ENCODE results near the gene SLC27A4.

Gene SLC27A4

DNA sequence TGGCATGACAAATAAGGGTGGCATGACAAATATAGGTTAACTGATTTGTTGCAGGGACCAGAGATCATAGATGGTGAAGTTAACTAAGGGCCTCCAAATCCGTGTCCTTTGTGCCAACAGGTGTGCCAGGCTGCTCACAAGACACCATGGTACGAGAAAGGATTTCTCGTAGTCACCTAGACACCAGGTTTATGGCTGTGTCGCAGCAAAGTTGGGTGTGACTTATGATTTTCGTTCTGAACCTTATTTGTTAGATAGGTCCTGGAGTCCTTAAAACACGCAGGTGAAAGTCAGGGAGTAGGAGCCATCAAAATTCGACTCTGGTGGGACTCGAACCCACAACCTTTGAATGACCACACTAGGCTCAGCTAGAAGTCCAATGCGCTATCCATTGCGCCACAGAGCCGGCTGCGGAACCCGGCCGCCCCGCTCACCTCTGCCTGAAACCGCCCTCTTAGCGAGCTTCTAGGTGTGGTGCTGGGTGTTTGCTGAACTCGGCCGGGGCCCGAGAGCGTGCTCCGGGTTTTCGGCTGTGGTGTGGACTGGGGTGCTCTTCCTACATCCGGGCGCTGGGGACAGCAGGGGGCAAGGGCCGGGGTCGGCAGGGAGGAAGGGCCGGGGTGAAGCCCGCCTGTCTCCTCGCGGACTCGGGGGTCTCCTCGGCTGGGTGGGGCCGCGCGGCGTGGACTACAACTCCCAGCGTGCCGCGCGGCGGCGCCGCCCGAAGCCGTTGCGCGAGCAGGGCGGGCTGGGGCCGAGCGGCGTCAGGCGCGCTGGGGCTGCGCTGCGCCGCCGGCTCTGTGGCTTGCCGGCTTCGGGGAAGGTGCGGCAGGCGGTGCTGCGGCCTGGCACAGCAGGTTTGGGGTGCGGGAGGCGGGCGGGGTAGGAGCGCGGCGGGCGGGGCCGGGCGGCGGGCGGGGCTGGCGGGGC, at the start of gene SLC27A4:
SLC27A4 (plus strand) TSS at position 767 of the 930 bp plus-strand sequence. CDS start 2,606 bp downstream, outside the sequence.
- peak; percentile 60 to 67 for DNase-seq (ENCODE audit: low read depth in 1 of 2, low spot score in 1 of 2)

DNA sequence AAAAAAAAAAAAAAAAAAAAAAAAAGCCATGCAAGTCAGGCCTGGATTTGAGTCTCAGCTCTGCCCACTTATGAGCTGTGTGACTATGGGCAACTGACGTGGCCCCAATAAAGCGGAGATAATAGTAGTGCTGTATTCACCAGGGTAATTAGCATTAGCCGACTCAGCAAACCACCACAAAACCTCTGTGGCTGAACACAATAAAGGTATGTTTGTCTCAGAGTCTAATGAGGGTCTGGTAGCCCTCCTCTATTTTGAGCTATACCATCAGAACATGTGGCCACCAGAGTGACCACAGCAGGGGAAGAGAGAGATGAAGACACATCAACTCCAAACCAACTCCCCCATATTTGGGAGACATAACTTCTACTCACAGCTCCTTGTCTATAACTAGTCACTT, 48.3 kb upstream of the SLC27A4 start:
- no peak for DNase-seq (ENCODE audit: low read depth in 1 of 2, low spot score in 1 of 2)

GRCh38 chr9:128293091-128293490, 47.2 kb upstream of the SLC27A4 start:
- no peak for DNase-seq (ENCODE audit: low read depth in 1 of 2, low spot score in 1 of 2)

GRCh38 chr9:128294142-128294541, 46.2 kb upstream of the SLC27A4 start:
- DNase-seq (ENCODE audit: low read depth in 1 of 2, low spot score in 1 of 2), result no peak

DNA sequence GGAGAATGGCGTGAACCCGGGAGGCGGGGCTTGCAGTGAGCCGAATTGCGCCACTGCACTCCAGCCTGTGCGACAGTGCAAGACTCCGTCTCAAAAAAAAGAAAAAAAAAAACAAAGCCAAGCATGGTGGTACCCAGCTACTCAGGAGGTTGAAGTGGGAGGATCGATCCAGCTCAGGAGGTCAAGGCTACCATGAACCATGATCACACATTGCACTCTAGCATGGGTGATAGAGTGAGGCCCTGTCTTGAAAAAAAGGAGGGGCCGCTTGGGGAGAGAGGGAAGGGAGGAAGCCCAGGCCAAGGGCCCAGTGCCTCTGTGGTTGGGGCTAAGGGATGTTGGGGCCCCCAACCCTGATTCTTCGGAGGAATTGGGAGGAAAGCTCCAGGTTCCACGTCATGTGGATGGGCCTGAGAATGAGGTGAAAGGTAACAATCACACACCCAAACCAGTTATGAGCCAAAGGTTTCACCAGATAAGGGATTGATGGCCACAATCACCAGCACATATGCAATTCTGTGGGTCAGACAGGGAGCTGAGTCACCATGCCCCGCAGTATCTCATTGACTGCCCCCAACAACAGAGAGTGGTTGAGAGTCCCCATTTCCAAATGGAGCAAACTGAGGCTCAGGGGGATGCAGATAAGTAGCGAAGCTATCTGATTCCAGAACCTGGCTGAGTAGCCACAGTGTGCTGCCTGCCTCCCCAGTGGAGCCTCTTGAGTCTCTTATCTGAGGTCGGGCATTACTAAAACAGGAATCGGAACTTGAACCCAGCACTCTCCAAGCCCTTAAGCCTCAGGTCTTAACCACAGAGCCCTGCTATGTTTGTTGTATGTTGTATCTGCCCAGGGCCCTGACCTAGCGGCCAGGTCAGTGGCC, 43.7 kb upstream of the SLC27A4 start:
- no peak for DNase-seq (ENCODE audit: low read depth in 1 of 2, low spot score in 1 of 2)

DNA sequence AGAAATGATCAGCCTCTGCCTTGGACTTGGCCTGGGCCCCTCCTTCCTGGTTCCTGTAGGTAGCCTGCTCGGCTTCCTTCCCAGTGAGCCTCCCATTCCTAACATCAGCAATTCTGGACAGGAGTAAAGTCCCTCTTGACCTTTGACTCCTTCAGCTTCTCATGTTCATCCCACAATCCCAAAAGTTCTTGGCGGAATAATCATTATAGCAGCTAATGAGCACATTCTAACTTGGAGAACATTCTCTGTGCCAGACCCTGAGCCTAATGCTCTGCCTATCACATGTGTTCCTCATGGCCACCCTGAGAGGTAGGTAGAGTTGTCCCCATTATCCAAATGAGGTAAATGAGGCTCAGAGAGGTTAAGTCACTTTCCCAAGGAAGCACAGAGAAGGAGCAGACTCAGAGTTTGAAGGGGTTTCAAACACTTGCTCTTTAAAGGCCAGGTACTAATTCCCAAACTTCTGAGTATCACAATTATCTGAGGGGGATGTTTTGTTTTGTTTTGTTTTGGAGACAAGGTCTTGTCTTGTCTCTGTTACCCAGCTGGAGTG, 43.0 kb upstream of the SLC27A4 start:
- DNase-seq (ENCODE audit: low read depth in 1 of 2, low spot score in 1 of 2), result no peak

- no peak for DNase-seq (ENCODE audit: low read depth in 1 of 2, low spot score in 1 of 2)
Observed at GRCh38 chr9:128298535-128299482, 41.5 kb upstream of the SLC27A4 start.

GRCh38 chr9:128304136-128304970, 36.0 kb upstream of the SLC27A4 start:
- DNase-seq (ENCODE audit: low read depth in 1 of 2, low spot score in 1 of 2), result no peak

DNA sequence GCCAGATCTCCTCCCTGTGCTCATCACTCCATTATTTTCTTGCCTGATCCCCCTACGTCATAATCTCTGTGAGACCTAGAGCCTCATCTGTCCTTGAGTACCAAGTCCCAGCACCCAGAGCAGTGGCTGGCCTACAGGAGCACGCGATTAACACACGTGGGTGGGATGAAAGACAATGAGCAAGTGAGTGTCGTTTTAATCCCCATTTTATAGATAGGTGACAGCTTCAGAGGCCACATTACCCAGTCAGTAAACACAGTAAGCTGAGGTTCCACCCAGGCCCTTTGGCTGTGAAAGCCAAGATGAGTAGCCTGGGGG, 35.4 kb upstream of the SLC27A4 start:
- DNase-seq (ENCODE audit: low read depth in 1 of 2, low spot score in 1 of 2), result no peak

GRCh38 chr9:128309551-128309950, 30.8 kb upstream of the SLC27A4 start:
- no peak for DNase-seq (ENCODE audit: low read depth in 1 of 2, low spot score in 1 of 2)

GRCh38 chr9:128310461-128310860, 29.9 kb upstream of the SLC27A4 start:
- no peak for DNase-seq (ENCODE audit: low read depth in 1 of 2, low spot score in 1 of 2)

DNA sequence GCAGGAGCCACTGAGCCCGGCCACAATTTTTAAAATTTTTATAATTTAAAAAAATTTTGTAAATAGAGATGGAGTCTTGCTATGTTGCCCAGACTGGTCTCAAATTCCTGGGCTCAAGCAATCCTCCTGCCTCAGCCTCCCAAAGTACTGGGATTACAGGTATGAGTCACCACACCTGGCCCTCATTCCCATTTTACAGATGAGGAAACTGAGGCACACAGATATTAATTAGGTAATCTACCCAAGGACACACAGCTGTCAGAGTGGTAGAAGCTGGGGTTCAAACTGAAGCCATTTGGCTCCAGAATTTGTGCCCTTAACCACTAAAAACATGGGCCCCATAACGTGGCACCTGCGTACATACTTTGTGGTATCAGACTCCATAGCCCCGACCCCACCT, 25.6 kb upstream of the SLC27A4 start:
- no peak for DNase-seq (ENCODE audit: low read depth in 1 of 2, low spot score in 1 of 2)

GRCh38 chr9:128316421-128316820, 23.9 kb upstream of the SLC27A4 start:
- no peak for DNase-seq (ENCODE audit: low read depth in 1 of 2, low spot score in 1 of 2)

DNA sequence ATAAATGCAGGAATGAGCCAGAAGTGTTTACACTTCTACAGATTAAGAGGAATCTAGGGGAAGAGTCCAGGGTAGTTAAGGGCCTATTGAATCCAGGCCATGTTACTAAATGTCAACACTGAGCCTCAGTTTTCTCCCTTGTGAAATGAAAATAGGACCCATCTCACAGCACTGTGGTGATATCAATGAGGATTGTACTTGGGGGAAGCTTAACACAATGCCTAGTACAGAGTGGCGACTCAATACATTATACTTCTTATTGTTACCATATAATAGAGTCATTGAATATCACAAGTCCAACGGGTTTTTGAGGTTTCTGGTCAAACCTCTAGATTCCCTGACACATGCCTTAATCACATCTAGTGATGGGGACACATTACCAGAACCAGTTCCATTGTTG, 22.7 kb upstream of the SLC27A4 start:
- no peak for DNase-seq (ENCODE audit: low read depth in 1 of 2, low spot score in 1 of 2)

DNA sequence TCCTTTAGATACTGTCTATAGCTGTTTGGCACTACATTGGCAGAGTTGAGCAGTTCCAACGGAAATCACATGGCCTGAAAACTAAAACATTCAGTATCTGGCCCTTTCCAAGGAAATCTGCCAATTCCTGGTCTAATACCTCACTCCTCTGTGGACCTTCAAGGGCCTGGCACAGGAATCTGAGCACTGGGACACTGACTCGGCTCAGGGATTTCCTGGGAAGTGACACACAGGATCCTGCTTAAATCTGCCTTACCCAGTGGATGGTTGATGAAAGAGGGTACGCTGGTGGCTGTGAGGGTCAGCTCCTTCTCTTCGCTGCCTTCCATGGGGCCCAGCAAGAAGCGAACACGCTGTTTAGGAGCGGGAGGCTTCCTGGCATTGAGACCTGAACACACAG, 19.0 kb upstream of the SLC27A4 start:
- DNase-seq (ENCODE audit: low read depth in 1 of 2, low spot score in 1 of 2), result no peak

DNA sequence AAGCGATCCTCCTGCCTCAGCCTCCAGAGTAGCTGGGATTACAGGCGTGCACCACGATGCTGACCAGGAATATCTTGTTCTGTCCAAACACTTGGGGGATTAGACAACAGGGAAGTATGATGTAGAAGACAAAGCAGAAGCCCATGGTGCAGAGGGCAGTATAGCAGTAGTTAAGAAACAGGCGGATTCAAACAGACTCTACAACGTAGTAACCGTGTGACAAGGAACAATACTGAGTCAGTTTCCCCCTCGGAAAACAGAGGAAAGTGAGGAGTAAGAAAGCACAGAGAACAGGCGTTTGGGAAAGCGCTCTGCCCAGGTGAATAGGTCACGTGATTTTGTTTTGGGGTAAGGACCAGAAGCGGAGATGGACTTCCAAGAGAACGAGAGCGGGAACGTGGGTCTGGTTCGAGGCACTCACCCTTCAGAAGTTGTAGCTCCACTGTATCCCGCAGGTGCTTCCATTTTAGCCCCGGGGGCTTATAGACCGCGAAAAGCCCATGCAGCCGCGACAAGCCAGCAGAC, 18.4 kb upstream of the SLC27A4 start:
- DNase-seq (ENCODE audit: low read depth in 1 of 2, low spot score in 1 of 2), result no peak

DNA sequence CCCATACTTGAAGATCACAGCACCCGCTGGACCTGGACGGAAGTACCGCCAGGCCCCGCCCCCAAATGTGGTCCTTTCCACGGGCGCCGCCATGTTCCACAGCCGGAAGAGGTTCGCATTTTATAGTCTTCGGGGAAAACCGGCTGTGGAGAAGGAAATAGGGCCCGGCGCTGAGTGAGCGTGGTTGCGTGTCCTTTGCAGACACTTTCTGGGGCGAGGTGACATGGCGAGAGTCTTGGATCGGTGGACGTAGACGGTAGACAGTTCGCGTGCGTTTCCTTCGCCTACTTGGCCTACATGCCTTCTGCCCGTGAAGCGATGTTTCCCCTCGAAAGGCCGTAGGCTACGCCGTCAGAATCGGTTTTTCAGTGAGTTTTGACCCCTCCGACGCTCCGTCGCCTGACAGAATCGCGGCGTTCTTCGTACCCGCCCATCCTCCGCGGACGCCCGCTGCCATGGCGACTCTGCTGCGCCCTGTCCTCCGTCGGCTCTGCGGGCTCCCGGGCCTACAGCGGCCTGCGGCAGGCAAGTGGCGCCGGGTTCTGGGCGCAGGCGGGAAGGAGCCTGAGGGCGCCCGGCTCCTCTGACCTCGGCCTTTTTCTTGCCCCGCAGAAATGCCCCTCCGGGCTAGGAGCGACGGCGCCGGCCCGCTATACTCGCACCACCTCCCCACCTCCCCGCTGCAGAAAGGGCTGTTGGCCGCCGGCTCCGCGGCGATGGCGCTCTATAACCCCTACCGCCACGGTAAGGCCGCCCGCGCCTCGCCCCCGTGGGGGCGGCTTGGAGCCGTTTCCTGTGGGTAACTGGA, 17.7 kb upstream of the SLC27A4 start, which contains the start of the genes COQ4 and TRUB2:
COQ4 (plus strand) TSS at position 436 of the 808 bp plus-strand sequence; CDS start at position 456, 20 bp downstream.
TRUB2 (minus strand) TSS at position 44 of the 808 bp plus-strand sequence; CDS start at position 5, 39 bp downstream.
- DNase-seq (ENCODE audit: low read depth in 1 of 2, low spot score in 1 of 2), result peak; percentile 89 to 92

DNA sequence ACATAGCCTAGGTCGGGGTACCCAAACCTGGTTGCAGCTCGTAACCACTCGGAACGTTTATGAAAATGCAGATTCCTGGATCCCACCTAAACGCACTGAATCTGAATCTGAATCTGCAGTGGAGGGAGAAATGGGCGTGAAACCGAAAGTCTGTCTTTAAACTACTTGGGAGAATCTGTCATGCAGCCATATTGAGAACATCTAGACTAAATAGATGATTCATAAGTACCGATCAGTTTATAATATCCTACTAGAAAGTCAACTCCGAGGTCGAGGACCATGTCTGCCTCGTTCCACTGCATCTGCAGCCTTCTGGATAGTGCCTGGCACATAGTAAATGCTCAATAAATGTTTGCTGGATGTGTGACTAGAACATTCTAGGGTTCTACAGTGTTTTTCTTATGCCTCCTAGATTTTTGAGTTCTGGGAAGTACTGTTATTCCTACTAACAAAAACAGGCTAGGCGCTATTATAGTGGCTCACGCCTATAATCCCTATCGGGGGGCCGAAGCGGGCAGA, 17.1 kb upstream of the SLC27A4 start:
- DNase-seq (ENCODE audit: low read depth in 1 of 2, low spot score in 1 of 2), result no peak

Measured in activated CD4-positive, alpha-beta T cell treated with anti-CD3 and anti-CD28 coated beads, Interleukin-2, amount 50 U/mL, for 24 hours (primary cell).